Retinal pigment epithelial cell (primary cell): Measurements from ENCODE around the gene SRSF7.

Experiments used
- DNase-seq: peaks from one replicate; pipeline ENCODE4 v3.0.0-alpha.2; 2010; ENCODE audit warnings: low read depth
- H3K4me3 ChIP-seq: 2 replicates; pipeline ENCODE4 v1.5.1; 2011; ENCODE audit warnings: mild to moderate bottlenecking, low read length, control low read depth, moderate library complexity
- CTCF ChIP-seq: conservative IDR thresholded peaks from 2 replicates; pipeline ENCODE4 v1.5.1; 2011; ENCODE audit warnings: low read depth, low read length, control low read depth, inconsistent platforms

The SRSF7 gene

GRCh38 chr2:38731684-38732221 is 19.4 kb downstream of the SRSF7 start:
- no peak for DNase-seq
- no peak for TF ChIP-seq CTCF
- no peak overlapping the region for H3K4me3 ChIP-seq

- no peak for TF ChIP-seq CTCF
- no peak for DNase-seq
- H3K4me3 ChIP-seq, result no peak overlapping the region
Observed at GRCh38 chr2:38731090-38731489, 20.1 kb downstream of the SRSF7 start.

- no peak for DNase-seq
- no peak overlapping the region for H3K4me3 ChIP-seq
- no peak for TF ChIP-seq CTCF
Observed at GRCh38 chr2:38728694-38729093, 22.5 kb downstream of the SRSF7 start.

- no peak for DNase-seq
- no peak overlapping the region for H3K4me3 ChIP-seq
- no peak for TF ChIP-seq CTCF
Observed at GRCh38 chr2:38727661-38728060, 23.5 kb downstream of the SRSF7 start.

GRCh38 chr2:38723173-38723572 is 28.0 kb downstream of the SRSF7 start:
- no peak for DNase-seq
- TF ChIP-seq CTCF, result no peak

GRCh38 chr2:38722271-38723061 is 28.7 kb downstream of the SRSF7 start:
- TF ChIP-seq CTCF, result no peak
- DNase-seq, result no peak
- H3K4me3 ChIP-seq, result no peak overlapping the region

More at GRCh38 chr2:38723173-38723572, 28.0 kb downstream of the SRSF7 start:
- no peak overlapping the region for H3K4me3 ChIP-seq

- no peak overlapping the region for H3K4me3 ChIP-seq
- DNase-seq, result peak; percentile 94
- no peak for TF ChIP-seq CTCF
Observed at GRCh38 chr2:38720613-38721241, 30.4 kb downstream of the SRSF7 start.
